HEK293 (cell line): ENCODE results near the gene NDFIP2.

Source experiments
- CTCF ChIA-PET: fragments of 350-600 bp; formaldehyde crosslinking; extraction: SDS; loops from one replicate; lab custom pipeline; 2021; ENCODE audit warnings: antibody characterized with exemption; lab: Yijun Ruan, JAX
- POLR2A ChIA-PET: fragments of 300-600 bp; formaldehyde crosslinking; extraction: SDS; loops from one replicate; lab custom pipeline; 2020; ENCODE audit warnings: antibody characterized with exemption, inconsistent platforms; lab: Yijun Ruan, JAX
- H3K27ac ChIP-seq: fragments of 200-500 bp; sonication (Bioruptor generic); 2 replicates; pipeline ENCODE4 v1.5.1; 2014; ENCODE audit warnings: low read depth, low read length, control low read depth, inconsistent platforms; ENCODE audit errors: extremely low read depth
- H3K36me3 ChIP-seq, 2 experiments: fragments of 200-500 bp in 1 of 2; sonication (Bioruptor generic) in 1 of 2; 1 replicate in 1 of 2; 2 replicates in 1 of 2; pipeline ENCODE4 v1.5.1; 2014 to 2017; ENCODE audit warnings: inconsistent platforms in 2 of 2, low read length in 2 of 2; ENCODE audit not compliant: control insufficient read depth in 2 of 2, insufficient read depth in 1 of 2
- H3K4me1 ChIP-seq: fragments of 200-500 bp; sonication (Bioruptor generic); 2 replicates; pipeline ENCODE4 v1.5.1; 2014; ENCODE audit warnings: mild to moderate bottlenecking, low read length, inconsistent platforms; ENCODE audit not compliant: control insufficient read depth, insufficient read depth
- H3K4me3 ChIP-seq: 2 replicates; pipeline ENCODE4 v1.5.1; 2011; ENCODE audit warnings: low read depth, mild to moderate bottlenecking, control low read depth, low read length, moderate library complexity
- H3K9me3 ChIP-seq: fragments of 200-500 bp; sonication (Bioruptor generic); 2 replicates; pipeline ENCODE4 v1.5.1; 2014; ENCODE audit warnings: low read depth, low read length, inconsistent platforms; ENCODE audit not compliant: control insufficient read depth, insufficient read depth
- GLI2 ChIP-seq: fragments of 450-650 bp; formaldehyde crosslinking; IDR thresholded peaks from 2 replicates; pipeline ENCODE4; 2017; ENCODE audit warnings: missing biosample characterization, missing genetic modification characterization, low read depth, borderline replicate concordance
- HOXD13 ChIP-seq: sonication (generic); formaldehyde crosslinking; IDR thresholded peaks from 2 replicates; pipeline ENCODE4 v1.8.0; 2022; ENCODE audit warnings: missing genetic modification reagents, borderline replicate concordance
- KLF1 ChIP-seq: fragments of 450-650 bp; formaldehyde crosslinking; IDR thresholded peaks from 2 replicates; pipeline ENCODE4 v1.5.1; 2016; ENCODE audit warnings: missing biosample characterization, missing genetic modification characterization
- PRDM1 ChIP-seq: fragments of 450-650 bp; formaldehyde crosslinking; IDR thresholded peaks from 2 replicates; pipeline ENCODE4; 2016; ENCODE audit warnings: missing biosample characterization, missing genetic modification characterization
- SCRT1 ChIP-seq: fragments of 450-650 bp; formaldehyde crosslinking; IDR thresholded peaks from 2 replicates; pipeline ENCODE4 v1.5.1; 2016; ENCODE audit warnings: missing biosample characterization, missing genetic modification characterization, borderline replicate concordance
- ZNF10 ChIP-seq: fragments of 450-650 bp; formaldehyde crosslinking; IDR thresholded peaks from 2 replicates; pipeline ENCODE4 v1.5.1; 2017; ENCODE audit warnings: missing biosample characterization, missing genetic modification characterization
- ZNF133 ChIP-seq: fragments of 450-650 bp; formaldehyde crosslinking; IDR thresholded peaks from 2 replicates; pipeline ENCODE4 v1.5.1; 2016; ENCODE audit warnings: missing biosample characterization, missing genetic modification characterization
- ZNF157 ChIP-seq: fragments of 450-650 bp; formaldehyde crosslinking; IDR thresholded peaks from 2 replicates; pipeline ENCODE4 v1.5.1; 2016; ENCODE audit warnings: missing biosample characterization, missing genetic modification characterization
- ZNF184 ChIP-seq: fragments of 450-650 bp; IDR thresholded peaks from 2 replicates; pipeline ENCODE4 v1.5.1; 2018; ENCODE audit warnings: missing biosample characterization, mild to moderate bottlenecking, missing genetic modification characterization
- ZNF266 ChIP-seq: fragments of 450-650 bp; formaldehyde crosslinking; IDR thresholded peaks from 2 replicates; pipeline ENCODE4 v1.5.1; 2016; ENCODE audit warnings: missing biosample characterization, missing genetic modification characterization, low read depth
- ZNF280C ChIP-seq: fragments of 450-650 bp; formaldehyde crosslinking; IDR thresholded peaks from 2 replicates; pipeline ENCODE4 v1.5.1; 2016; ENCODE audit warnings: missing biosample characterization, missing genetic modification characterization
- ZNF362 ChIP-seq: fragments of 450-650 bp; formaldehyde crosslinking; IDR thresholded peaks from 2 replicates; pipeline ENCODE4 v1.5.1; 2016; ENCODE audit warnings: missing biosample characterization, missing genetic modification characterization
- ZNF473 ChIP-seq: fragments of 450-650 bp; formaldehyde crosslinking; IDR thresholded peaks from 2 replicates; pipeline ENCODE4 v1.5.1; 2017; ENCODE audit warnings: missing biosample characterization, missing genetic modification characterization
- ZNF48 ChIP-seq: fragments of 450-650 bp; formaldehyde crosslinking; IDR thresholded peaks from 2 replicates; pipeline ENCODE4 v1.5.1; 2016; ENCODE audit warnings: missing biosample characterization, missing genetic modification characterization
- ZNF518A ChIP-seq: fragments of 450-650 bp; formaldehyde crosslinking; conservative IDR thresholded peaks from 2 replicates; pipeline ENCODE4 v1.5.1; 2016; ENCODE audit warnings: low read depth, missing biosample characterization, missing genetic modification characterization
- ZNF521 ChIP-seq: fragments of 450-650 bp; formaldehyde crosslinking; IDR thresholded peaks from 2 replicates; pipeline ENCODE4 v1.5.1; 2017; ENCODE audit warnings: missing biosample characterization, mild to moderate bottlenecking, missing genetic modification characterization
- ZNF624 ChIP-seq: fragments of 450-650 bp; formaldehyde crosslinking; IDR thresholded peaks from 2 replicates; pipeline ENCODE4 v1.5.1; 2017; ENCODE audit warnings: missing biosample characterization, missing genetic modification characterization
- ZNF645 ChIP-seq: fragments of 450-650 bp; formaldehyde crosslinking; IDR thresholded peaks from 2 replicates; pipeline ENCODE4; 2016; ENCODE audit warnings: missing biosample characterization, missing genetic modification characterization
- ZNF747 ChIP-seq: fragments of 450-650 bp; formaldehyde crosslinking; IDR thresholded peaks from 2 replicates; pipeline ENCODE4 v1.5.1; 2016; ENCODE audit warnings: missing biosample characterization, missing genetic modification characterization
- ZNF791 ChIP-seq: fragments of 450-650 bp; formaldehyde crosslinking; IDR thresholded peaks from 2 replicates; pipeline ENCODE4 v1.5.1; 2016; ENCODE audit warnings: missing biosample characterization, missing genetic modification characterization

Gene NDFIP2

GRCh38 chr13:79468402-79468801, 12.6 kb upstream of the NDFIP2 start:
- no peaks in the 10 kb centered on the region for H3K36me3 ChIP-seq
- TF ChIP-seq ZNF10 (tag by site-specific recombination) (no peak), KLF1 (tag by site-specific recombination) (no peak), ZNF473 (tag by site-specific recombination) (no peak), ZNF266 (tag by site-specific recombination) (no peak), PRDM1 (tag by site-specific recombination) (no peak), ZNF362 (tag by site-specific recombination) (no peak), ZNF518A (no peak), ZNF157 (tag by site-specific recombination) (no peak), ZNF791 (no peak)
- TF ChIP-seq, all 188 proteins: peak for 0
- Histone ChIP-seq H3K27ac (no peak overlapping the region), H3K9me3 (no peaks in the 10 kb centered on the region), H3K4me1 (no peaks in the 10 kb centered on the region), H3K4me3 (no peak overlapping the region)
- ChIA-PET POLR2A (no interaction called here), CTCF (interaction anchor here (0.9 kb wide), 1 partner anchor 9 kb away, joined by 3 read pairs; no protein-coding TSS in a partner anchor)

GRCh38 chr13:79468819-79469218, 12.1 kb upstream of the NDFIP2 start:
- CTCF ChIA-PET: interaction anchor here (0.9 kb wide), 1 partner anchor 9 kb away, joined by 3 read pairs; no protein-coding TSS in a partner anchor
- POLR2A ChIA-PET: no interaction called here
- Histone ChIP-seq H3K27ac (no peak overlapping the region), H3K4me1 (no peaks in the 10 kb centered on the region), H3K9me3 (no peaks in the 10 kb centered on the region), H3K36me3 (no peaks in the 10 kb centered on the region), H3K4me3 (no peak overlapping the region)
- TF ChIP-seq HOXD13 (CRISPR knock-in tag) (no peak), ZNF624 (tag by site-specific recombination) (no peak), GLI2 (no peak), ZNF184 (tag by site-specific recombination) (no peak), ZNF48 (tag by site-specific recombination) (no peak), ZNF280C (tag by site-specific recombination) (no peak), ZNF133 (tag by site-specific recombination) (no peak), ZNF521 (tag by site-specific recombination) (no peak), ZNF747 (no peak), SCRT1 (tag by site-specific recombination) (no peak), ZNF645 (tag by site-specific recombination) (no peak)
